Activated CD4-positive, alpha-beta T cell treated with anti-CD3 and anti-CD28 coated beads for 48 hours (primary cell): Measurements from ENCODE around the gene MAP3K13.
A peak's percentile ranks its signal among the peaks of the same experiment; 100 is the strongest.
"Not testable (repeated sequence)": the region's sequence is repeated elsewhere in the genome, so short reads cannot be mapped to it uniquely, and the experiment has no call there.

ENCODE experiments used
- DNase-seq: peaks from one replicate; pipeline ENCODE4 v3.0.0-alpha.2; 2020

The MAP3K13 gene

GRCh38 chr3:185460719-185461350 is 97.9 kb downstream of the MAP3K13 start:
- no peak for DNase-seq

GRCh38 chr3:185465471-185465870 is 102.5 kb downstream of the MAP3K13 start:
- no peak for DNase-seq

GRCh38 chr3:185466123-185466522 is 103.2 kb downstream of the MAP3K13 start:
- not testable (repeated sequence) for DNase-seq

GRCh38 chr3:185469542-185469941 is 106.6 kb downstream of the MAP3K13 start:
- DNase-seq = no peak

GRCh38 chr3:185470323-185470722 is 107.4 kb downstream of the MAP3K13 start:
- no peak for DNase-seq

GRCh38 chr3:185473290-185473815 is 110.4 kb downstream of the MAP3K13 start:
- DNase-seq = no peak

- not testable (repeated sequence) for DNase-seq
Measured at GRCh38 chr3:185474922-185475321, 112.0 kb downstream of the MAP3K13 start.

- no peak for DNase-seq
Measured at GRCh38 chr3:185477316-185477715, 114.4 kb downstream of the MAP3K13 start.

- DNase-seq = no peak
Measured at GRCh38 chr3:185479373-185479945, 116.5 kb downstream of the MAP3K13 start.

- DNase-seq = no peak
Measured at GRCh38 chr3:185484296-185484695, 121.4 kb downstream of the MAP3K13 start.

GRCh38 chr3:185486394-185486793 is 123.5 kb downstream of the MAP3K13 start:
- DNase-seq = no peak

GRCh38 chr3:185488465-185488864 is 125.5 kb downstream of the MAP3K13 start:
- DNase-seq = no peak

GRCh38 chr3:185489462-185489861 is 126.5 kb downstream of the MAP3K13 start:
- DNase-seq = no peak

GRCh38 chr3:185490241-185490640 is 127.3 kb downstream of the MAP3K13 start:
- no peak for DNase-seq

- peak; percentile 95 for DNase-seq
Measured at GRCh38 chr3:185498503-185499396, 135.8 kb downstream of the MAP3K13 start, which contains the start of gene TMEM41A. Gene TMEM41A (minus strand): TSS chr3:185499035. CDS start chr3:185498961, 74 bp downstream.

- DNase-seq = no peak
Measured at GRCh38 chr3:185502987-185503386, 140.1 kb downstream of the MAP3K13 start.

- DNase-seq = no peak
Measured at GRCh38 chr3:185503521-185503920, 140.6 kb downstream of the MAP3K13 start.

GRCh38 chr3:185504636-185505035 is 141.7 kb downstream of the MAP3K13 start:
- no peak for DNase-seq

GRCh38 chr3:185507883-185508282 is 144.9 kb downstream of the MAP3K13 start:
- no peak for DNase-seq

- DNase-seq = no peak
Measured at GRCh38 chr3:185508335-185508991, 145.5 kb downstream of the MAP3K13 start.

- DNase-seq = no peak
Measured at GRCh38 chr3:185511711-185512110, 148.8 kb downstream of the MAP3K13 start.

- DNase-seq = no peak
Measured at GRCh38 chr3:185517387-185518130, 154.6 kb downstream of the MAP3K13 start.
